ENCODE measurements around the gene BDKRB2.

DNA sequence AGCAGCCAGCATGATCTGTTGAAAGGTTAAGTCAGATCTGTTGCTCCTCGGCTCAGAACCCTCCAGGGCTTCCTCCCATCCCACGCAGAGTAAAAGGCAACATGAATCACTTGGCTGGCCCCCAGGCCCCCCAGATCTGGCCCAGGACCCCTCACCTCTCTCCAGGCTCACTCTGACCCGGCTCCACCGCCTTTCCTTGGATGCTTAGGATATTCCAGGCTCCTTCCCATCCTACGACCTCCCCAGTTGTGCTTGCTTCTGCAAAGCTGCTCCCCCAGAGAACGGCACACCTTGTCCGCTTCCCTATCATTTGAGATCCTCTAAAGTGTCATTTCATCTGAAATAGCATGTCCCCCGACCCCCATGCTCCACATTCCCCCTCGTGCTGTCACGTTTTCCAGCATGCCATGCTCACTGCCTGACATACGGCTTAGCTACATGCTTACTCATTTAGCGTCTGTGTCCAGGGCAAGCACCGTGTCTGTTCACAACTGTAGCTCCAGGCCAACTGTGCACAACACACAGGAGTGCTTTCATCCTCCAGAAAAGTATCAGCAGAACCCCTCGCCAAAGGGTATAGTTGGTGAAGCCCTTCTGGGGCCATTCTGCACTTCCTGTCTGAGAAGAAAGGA, 33.6 kb upstream of the BDKRB2 start:
- TF ChIP-seq, protein P1, sequence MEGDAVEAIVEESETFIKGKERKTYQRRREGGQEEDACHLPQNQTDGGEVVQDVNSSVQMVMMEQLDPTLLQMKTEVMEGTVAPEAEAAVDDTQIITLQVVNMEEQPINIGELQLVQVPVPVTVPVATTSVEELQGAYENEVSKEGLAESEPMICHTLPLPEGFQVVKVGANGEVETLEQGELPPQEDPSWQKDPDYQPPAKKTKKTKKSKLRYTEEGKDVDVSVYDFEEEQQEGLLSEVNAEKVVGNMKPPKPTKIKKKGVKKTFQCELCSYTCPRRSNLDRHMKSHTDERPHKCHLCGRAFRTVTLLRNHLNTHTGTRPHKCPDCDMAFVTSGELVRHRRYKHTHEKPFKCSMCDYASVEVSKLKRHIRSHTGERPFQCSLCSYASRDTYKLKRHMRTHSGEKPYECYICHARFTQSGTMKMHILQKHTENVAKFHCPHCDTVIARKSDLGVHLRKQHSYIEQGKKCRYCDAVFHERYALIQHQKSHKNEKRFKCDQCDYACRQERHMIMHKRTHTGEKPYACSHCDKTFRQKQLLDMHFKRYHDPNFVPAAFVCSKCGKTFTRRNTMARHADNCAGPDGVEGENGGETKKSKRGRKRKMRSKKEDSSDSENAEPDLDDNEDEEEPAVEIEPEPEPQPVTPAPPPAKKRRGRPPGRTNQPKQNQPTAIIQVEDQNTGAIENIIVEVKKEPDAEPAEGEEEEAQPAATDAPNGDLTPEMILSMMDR (conservative IDR thresholded peaks at IDR 0.05; ENCODE audit: low read depth in 2 of 2), result no peak
- TF ChIP-seq EZH2 (IDR thresholded peaks at IDR 0.05; ENCODE audit: low read depth, unreplicated experiment) (no peak), POLR2AphosphoS5 (IDR thresholded peaks at IDR 0.05; ENCODE audit: low read depth) (no peak), CREB1 (CRISPR knock-in tag; IDR thresholded peaks at IDR 0.05; ENCODE audit: low read depth) (no peak), ZNF114 (CRISPR knock-in tag; IDR thresholded peaks at IDR 0.05) (no peak), EZH2phosphoT487 (IDR thresholded peaks at IDR 0.05; ENCODE audit: unreplicated experiment) (no peak), ZNF331 (CRISPR knock-in tag; IDR thresholded peaks at IDR 0.05; ENCODE audit: low read depth) (no peak), JUNB (IDR thresholded peaks at IDR 0.05; ENCODE audit: unreplicated experiment) (no peak), STAT1 (IDR thresholded peaks at IDR 0.05; ENCODE audit: unreplicated experiment) (no peak), NANOG (IDR thresholded peaks at IDR 0.05; ENCODE audit: borderline replicate concordance) (no peak)
- TF ChIP-seq, protein P2, sequence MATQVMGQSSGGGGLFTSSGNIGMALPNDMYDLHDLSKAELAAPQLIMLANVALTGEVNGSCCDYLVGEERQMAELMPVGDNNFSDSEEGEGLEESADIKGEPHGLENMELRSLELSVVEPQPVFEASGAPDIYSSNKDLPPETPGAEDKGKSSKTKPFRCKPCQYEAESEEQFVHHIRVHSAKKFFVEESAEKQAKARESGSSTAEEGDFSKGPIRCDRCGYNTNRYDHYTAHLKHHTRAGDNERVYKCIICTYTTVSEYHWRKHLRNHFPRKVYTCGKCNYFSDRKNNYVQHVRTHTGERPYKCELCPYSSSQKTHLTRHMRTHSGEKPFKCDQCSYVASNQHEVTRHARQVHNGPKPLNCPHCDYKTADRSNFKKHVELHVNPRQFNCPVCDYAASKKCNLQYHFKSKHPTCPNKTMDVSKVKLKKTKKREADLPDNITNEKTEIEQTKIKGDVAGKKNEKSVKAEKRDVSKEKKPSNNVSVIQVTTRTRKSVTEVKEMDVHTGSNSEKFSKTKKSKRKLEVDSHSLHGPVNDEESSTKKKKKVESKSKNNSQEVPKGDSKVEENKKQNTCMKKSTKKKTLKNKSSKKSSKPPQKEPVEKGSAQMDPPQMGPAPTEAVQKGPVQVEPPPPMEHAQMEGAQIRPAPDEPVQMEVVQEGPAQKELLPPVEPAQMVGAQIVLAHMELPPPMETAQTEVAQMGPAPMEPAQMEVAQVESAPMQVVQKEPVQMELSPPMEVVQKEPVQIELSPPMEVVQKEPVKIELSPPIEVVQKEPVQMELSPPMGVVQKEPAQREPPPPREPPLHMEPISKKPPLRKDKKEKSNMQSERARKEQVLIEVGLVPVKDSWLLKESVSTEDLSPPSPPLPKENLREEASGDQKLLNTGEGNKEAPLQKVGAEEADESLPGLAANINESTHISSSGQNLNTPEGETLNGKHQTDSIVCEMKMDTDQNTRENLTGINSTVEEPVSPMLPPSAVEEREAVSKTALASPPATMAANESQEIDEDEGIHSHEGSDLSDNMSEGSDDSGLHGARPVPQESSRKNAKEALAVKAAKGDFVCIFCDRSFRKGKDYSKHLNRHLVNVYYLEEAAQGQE (IDR thresholded peaks at IDR 0.05; ENCODE audit: unreplicated experiment), result no peak
- TF ChIP-seq, protein P3, sequence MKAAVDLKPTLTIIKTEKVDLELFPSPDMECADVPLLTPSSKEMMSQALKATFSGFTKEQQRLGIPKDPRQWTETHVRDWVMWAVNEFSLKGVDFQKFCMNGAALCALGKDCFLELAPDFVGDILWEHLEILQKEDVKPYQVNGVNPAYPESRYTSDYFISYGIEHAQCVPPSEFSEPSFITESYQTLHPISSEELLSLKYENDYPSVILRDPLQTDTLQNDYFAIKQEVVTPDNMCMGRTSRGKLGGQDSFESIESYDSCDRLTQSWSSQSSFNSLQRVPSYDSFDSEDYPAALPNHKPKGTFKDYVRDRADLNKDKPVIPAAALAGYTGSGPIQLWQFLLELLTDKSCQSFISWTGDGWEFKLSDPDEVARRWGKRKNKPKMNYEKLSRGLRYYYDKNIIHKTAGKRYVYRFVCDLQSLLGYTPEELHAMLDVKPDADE (IDR thresholded peaks at IDR 0.05), result no peak

Data from GM23338 (cell line).